Left cardiac atrium (tissue), 2 donors: Measurements from ENCODE around the gene FKBP1A. TPM values are rescaled to one million over a fixed set of nuclear protein-coding genes. Genes with fewer than 3 reads are reported as not detected.

Source experiments
- total RNA-seq, 2 donors: library from RNA; stranded (reverse); fragmentation: NEBNext Ultra II Directional; extraction: Animal tissue kit (Norgen Biotek cat#: 25700); gene quantifications; one replicate each; pipeline ENCODE4 v1.2.1, GENCODE V29; 2021
- donor health status: DM: no; HTN: yes; CAD: no; lungs with severe emphysema.
- donor health status: DM: yes; HTN: yes; CAD: no.

Gene FKBP1A
- total RNA-seq, 2 donors from 2014 or later, result 154 to 214 TPM

Other genes starting within 250 kb of the FKBP1A start
- 1 to 10 TPM; 6.4 to 6.5 TPM for gene TMEM74B, start 208.1 kb downstream of the FKBP1A start, total RNA-seq
- under 1 TPM in 1 of 2 donors, not detected in 1; 0.24 TPM for gene C20orf202, start 189.6 kb downstream of the FKBP1A start, total RNA-seq
- gene RAD21L1, start 167.0 kb downstream of the FKBP1A start, total RNA-seq, result not detected
- 1 to 10 TPM; 4.6 to 5.5 TPM for gene SNPH, start 126.8 kb downstream of the FKBP1A start, total RNA-seq
- 1 to 10 TPM; 1.4 to 4.4 TPM for gene SDCBP2, start 63.9 kb downstream of the FKBP1A start, total RNA-seq
- 10 to 100 TPM; 48.8 to 62.7 TPM for gene NSFL1C, start 73.8 kb upstream of the FKBP1A start, total RNA-seq
- 10 to 100 TPM in 1 of 2 donors, 1 to 10 TPM in 1; 5.4 to 10.3 TPM for gene SIRPB2, start 98.4 kb upstream of the FKBP1A start, total RNA-seq
- gene SIRPD, start 164.7 kb upstream of the FKBP1A start, total RNA-seq, result not detected
- gene SIRPB1, start 227.0 kb upstream of the FKBP1A start, total RNA-seq, result 1 to 10 TPM in 1 of 2 donors, under 1 TPM in 1; 0.58 to 1.7 TPM